Loucy (cell line): ENCODE results near the gene COL12A1.
A peak's percentile ranks its signal among the peaks of the same experiment; 100 is the strongest.

Experiments used
- H2AFZ ChIP-seq: fragments of 200-600 bp; sonication (generic); 2 replicates; pipeline ENCODE4 v1.6.0; 2016; ENCODE audit warnings: antibody characterized with exemption, mild to moderate bottlenecking, low read length, moderate library complexity
- H3F3A ChIP-seq: fragments of 200-600 bp; 2 replicates; pipeline ENCODE4 v1.6.0; 2016; ENCODE audit warnings: antibody characterized with exemption, low read depth, mild to moderate bottlenecking
- H3K27me3 ChIP-seq: fragments of 200-600 bp; sonication (generic); 2 replicates; pipeline ENCODE4 v1.6.1; 2014; ENCODE audit warnings: low read length, mild to moderate bottlenecking; ENCODE audit not compliant: insufficient read depth, poor library complexity, severe bottlenecking
- H3K36me3 ChIP-seq: fragments of 200-600 bp; sonication (generic); 2 replicates; pipeline ENCODE4 v1.6.1; 2016; ENCODE audit warnings: low read length; ENCODE audit not compliant: insufficient read depth
- H3K4me1 ChIP-seq: fragments of 200-600 bp; sonication (generic); 2 replicates; pipeline ENCODE4 v1.5.1; 2014; ENCODE audit warnings: low read length, mild to moderate bottlenecking; ENCODE audit not compliant: insufficient read depth, poor library complexity, severe bottlenecking
- H3K4me2 ChIP-seq: fragments of 200-600 bp; sonication (generic); 2 replicates; pipeline ENCODE4 v1.6.0; 2014; ENCODE audit warnings: antibody characterized with exemption, low read length, low read depth, mild to moderate bottlenecking; ENCODE audit not compliant: poor library complexity, severe bottlenecking
- H3K4me3 ChIP-seq: fragments of 200-600 bp; sonication (generic); 2 replicates; pipeline ENCODE4 v1.5.1; 2014; ENCODE audit warnings: low read length, mild to moderate bottlenecking, mixed read lengths; ENCODE audit not compliant: poor library complexity, severe bottlenecking
- H3K79me2 ChIP-seq: fragments of 200-600 bp; sonication (generic); 2 replicates; pipeline ENCODE4 v1.6.1; 2014; ENCODE audit warnings: low read length; ENCODE audit not compliant: insufficient read depth
- H3K9ac ChIP-seq: fragments of 200-600 bp; sonication (generic); 2 replicates; pipeline ENCODE4 v1.6.0; 2014; ENCODE audit warnings: mild to moderate bottlenecking, low read depth, low read length, moderate library complexity; ENCODE audit not compliant: poor library complexity, severe bottlenecking
- H3K9me2 ChIP-seq: fragments of 200-600 bp; sonication (generic); replicated peaks from 2 replicates; pipeline ENCODE4 v1.6.1; 2016; ENCODE audit warnings: low read depth, low read length, mixed read lengths
- H3K9me3 ChIP-seq: fragments of 200-600 bp; sonication (generic); 2 replicates; pipeline ENCODE4 v1.6.1; 2014; ENCODE audit warnings: mild to moderate bottlenecking, antibody characterized with exemption, low read length, low read depth; ENCODE audit not compliant: insufficient read depth
- H4K20me1 ChIP-seq: fragments of 200-600 bp; sonication (generic); 2 replicates; pipeline ENCODE4 v1.6.0; 2014; ENCODE audit warnings: antibody characterized with exemption, low read length, mild to moderate bottlenecking; ENCODE audit not compliant: insufficient read depth, poor library complexity, severe bottlenecking
- CTCF ChIP-seq: fragments of 200-600 bp; sonication (generic); conservative IDR thresholded peaks from 2 replicates; pipeline ENCODE4 v1.5.1; 2014; ENCODE audit warnings: mild to moderate bottlenecking, antibody characterized with exemption, low read length
- EZH2phosphoT487 ChIP-seq: fragments of 200-600 bp; IDR thresholded peaks from 2 replicates; pipeline ENCODE4 v1.6.1; 2018; ENCODE audit warnings: antibody characterized with exemption, mild to moderate bottlenecking, moderate library complexity, borderline replicate concordance

COL12A1 gene

GRCh38 chr6:75204217-75204958, 1.5 kb downstream of the COL12A1 start:
- Histone ChIP-seq H2AFZ (no peak overlapping the region), H3K4me2 (no peak overlapping the region), H3K9ac (no peak overlapping the region), H3K4me1 (no peaks in the 10 kb centered on the region), H3K4me3 (no peak overlapping the region), H3K79me2 (no peaks in the 10 kb centered on the region), H3F3A (no peaks in the 10 kb centered on the region), H3K36me3 (no peaks in the 10 kb centered on the region), H4K20me1 (no peaks in the 10 kb centered on the region), H3K27me3 (no peaks in the 10 kb centered on the region), H3K9me2 (no peaks in the 10 kb centered on the region), H3K9me3 (no peaks in the 10 kb centered on the region)
- TF ChIP-seq EZH2phosphoT487 (no peak), CTCF (no peak)

- no peak overlapping the region for H3K4me3 ChIP-seq
- H3K9ac ChIP-seq = no peak overlapping the region
- no peaks in the 10 kb centered on the region for H3F3A ChIP-seq
- no peaks in the 10 kb centered on the region for H3K79me2 ChIP-seq
- no peaks in the 10 kb centered on the region for H3K27me3 ChIP-seq
- H3K4me1 ChIP-seq = no peaks in the 10 kb centered on the region
- no peak overlapping the region for H3K4me2 ChIP-seq
- no peak for TF ChIP-seq CTCF
- no peak for TF ChIP-seq EZH2phosphoT487
- no peaks in the 10 kb centered on the region for H3K9me2 ChIP-seq
- no peaks in the 10 kb centered on the region for H4K20me1 ChIP-seq
- no peaks in the 10 kb centered on the region for H3K36me3 ChIP-seq
- H3K9me3 ChIP-seq = no peaks in the 10 kb centered on the region
- 0 out of 2 replicates have a peak overlapping the region, but pooled peaks have one; percentile 39 for H2AFZ ChIP-seq
Measured at GRCh38 chr6:75203721-75204120, 2.1 kb downstream of the COL12A1 start.

- H2AFZ ChIP-seq = no peak overlapping the region
- TF ChIP-seq EZH2phosphoT487 = no peak
- no peak for TF ChIP-seq CTCF
- H3K27me3 ChIP-seq = no peaks in the 10 kb centered on the region
- H3K9ac ChIP-seq = no peak overlapping the region
- no peaks in the 10 kb centered on the region for H3K79me2 ChIP-seq
- no peaks in the 10 kb centered on the region for H3K4me1 ChIP-seq
- H3K9me2 ChIP-seq = no peaks in the 10 kb centered on the region
- H4K20me1 ChIP-seq = no peaks in the 10 kb centered on the region
- no peak overlapping the region for H3K4me3 ChIP-seq
- no peaks in the 10 kb centered on the region for H3F3A ChIP-seq
- no peak overlapping the region for H3K4me2 ChIP-seq
- H3K9me3 ChIP-seq = no peaks in the 10 kb centered on the region
- H3K36me3 ChIP-seq = no peaks in the 10 kb centered on the region
Measured at GRCh38 chr6:75202676-75203131, 3.1 kb downstream of the COL12A1 start.
